Activated CD4-positive, alpha-beta T cell treated with anti-CD3 and anti-CD28 coated beads, Interleukin-2, Interleukin-6, amounts not matched to agents 100 ng/mL and 50 ng/mL, durations not matched to agents 16 hours and 8 hours (primary cell): ENCODE measurements around the gene TENT4B.
"Not testable (repeated sequence)": the region's sequence is repeated elsewhere in the genome, so short reads cannot be mapped to it uniquely, and the experiment has no call there.

ENCODE experiments used
- DNase-seq: peaks from one replicate; pipeline ENCODE4 v3.0.0-alpha.2; 2020

Gene TENT4B

DNA sequence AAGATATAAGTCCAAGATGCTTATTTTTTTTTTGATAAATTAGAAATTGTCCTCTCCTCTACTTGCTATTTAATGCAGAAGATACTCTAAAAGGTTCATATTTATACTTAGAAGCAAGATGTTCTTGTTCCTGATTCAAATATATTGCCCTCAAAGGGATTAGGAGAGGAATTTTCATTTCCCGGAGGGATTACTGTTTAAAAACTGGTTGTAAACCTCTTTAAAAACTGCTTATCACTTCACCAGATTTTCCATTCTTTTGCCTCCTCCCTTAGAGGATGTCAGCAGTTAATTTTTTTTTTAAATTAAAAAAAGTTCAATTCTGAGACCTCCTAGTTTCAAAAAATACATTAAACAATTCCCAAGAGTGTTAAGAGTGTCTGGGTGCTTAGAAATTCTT is 2.8 kb downstream of the TENT4B start:
- no peak for DNase-seq

DNA sequence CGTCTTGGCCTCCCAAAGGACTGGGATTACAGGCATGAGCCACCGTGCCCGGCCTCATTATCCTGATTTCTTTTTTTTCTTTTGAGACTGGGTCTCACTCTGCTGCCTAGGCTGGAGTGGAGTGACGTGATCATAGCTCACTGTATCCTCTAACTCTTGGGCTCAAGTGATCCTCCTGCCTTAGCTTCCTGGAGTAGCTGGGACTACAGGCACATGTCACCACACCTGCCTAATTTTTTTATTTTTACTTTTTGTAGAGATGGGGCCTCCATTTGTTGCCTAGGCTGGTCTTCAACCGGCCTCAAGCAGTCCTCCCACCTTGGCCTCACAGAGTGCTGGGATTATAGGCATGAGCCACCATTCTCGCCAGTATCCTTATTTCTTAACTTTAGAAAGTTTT is 3.5 kb downstream of the TENT4B start:
- no peak for DNase-seq

DNA sequence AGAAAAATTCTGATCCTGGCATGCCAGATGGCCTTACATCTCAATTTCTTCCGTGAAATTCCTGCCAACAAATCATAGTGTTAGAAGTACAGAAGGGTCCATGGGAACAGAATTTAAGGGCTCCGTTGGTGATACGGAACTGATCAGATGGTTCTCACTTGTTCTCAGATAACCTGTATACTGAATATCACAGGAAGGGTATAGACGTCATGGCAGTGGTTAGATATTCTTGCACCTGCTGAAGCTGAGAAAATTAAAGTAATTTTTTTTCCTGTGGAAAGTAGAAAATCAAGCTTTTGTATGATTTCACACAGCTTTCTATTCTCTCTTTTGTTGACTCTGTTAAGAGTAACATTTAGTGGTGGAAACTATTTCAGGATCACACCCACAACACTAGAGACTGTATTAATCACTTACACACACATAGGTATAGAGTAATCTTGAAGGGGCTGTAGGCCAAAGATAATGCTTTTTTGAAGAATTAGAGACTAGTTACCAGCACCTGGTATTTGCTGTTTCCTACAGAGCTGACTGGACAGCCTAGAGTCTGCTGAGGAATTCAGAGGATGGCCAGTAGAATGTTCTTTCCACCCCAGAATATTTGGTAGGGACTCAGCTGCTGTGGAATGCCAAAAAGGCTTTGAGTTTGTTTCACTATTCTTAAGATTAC is 7.5 kb downstream of the TENT4B start:
- DNase-seq: no peak

- DNase-seq: no peak
Measured at GRCh38 chr16:50161950-50162349, 8.8 kb downstream of the TENT4B start.

- no peak for DNase-seq
Measured at GRCh38 chr16:50165473-50165872, 12.4 kb downstream of the TENT4B start.

GRCh38 chr16:50166511-50167500 is 13.7 kb downstream of the TENT4B start:
- DNase-seq: peak; percentile 12

DNA sequence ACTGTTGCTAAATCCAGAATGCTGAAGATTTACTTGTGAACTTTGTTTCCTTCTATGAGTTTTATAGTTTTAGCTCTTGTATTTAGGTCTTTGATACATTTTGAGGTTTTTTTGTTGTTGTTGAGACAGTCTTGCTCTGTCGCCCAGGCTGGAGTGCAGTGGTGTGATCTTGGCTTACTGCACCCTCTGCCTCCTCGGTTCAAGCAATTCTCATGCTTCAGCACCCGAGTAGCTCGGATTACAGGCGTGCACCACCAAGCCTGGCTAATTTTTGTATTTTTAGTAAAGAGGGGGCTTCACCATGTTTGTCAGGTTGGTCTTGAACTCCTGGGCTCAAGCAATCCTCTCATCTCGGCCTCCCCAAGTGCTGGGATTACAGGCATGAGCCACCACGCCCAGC is 14.4 kb downstream of the TENT4B start:
- no peak for DNase-seq

GRCh38 chr16:50169555-50170096 is 16.5 kb downstream of the TENT4B start:
- DNase-seq: no peak

- not testable (repeated sequence) for DNase-seq
Measured at GRCh38 chr16:50171773-50172172, 18.7 kb downstream of the TENT4B start.

DNA sequence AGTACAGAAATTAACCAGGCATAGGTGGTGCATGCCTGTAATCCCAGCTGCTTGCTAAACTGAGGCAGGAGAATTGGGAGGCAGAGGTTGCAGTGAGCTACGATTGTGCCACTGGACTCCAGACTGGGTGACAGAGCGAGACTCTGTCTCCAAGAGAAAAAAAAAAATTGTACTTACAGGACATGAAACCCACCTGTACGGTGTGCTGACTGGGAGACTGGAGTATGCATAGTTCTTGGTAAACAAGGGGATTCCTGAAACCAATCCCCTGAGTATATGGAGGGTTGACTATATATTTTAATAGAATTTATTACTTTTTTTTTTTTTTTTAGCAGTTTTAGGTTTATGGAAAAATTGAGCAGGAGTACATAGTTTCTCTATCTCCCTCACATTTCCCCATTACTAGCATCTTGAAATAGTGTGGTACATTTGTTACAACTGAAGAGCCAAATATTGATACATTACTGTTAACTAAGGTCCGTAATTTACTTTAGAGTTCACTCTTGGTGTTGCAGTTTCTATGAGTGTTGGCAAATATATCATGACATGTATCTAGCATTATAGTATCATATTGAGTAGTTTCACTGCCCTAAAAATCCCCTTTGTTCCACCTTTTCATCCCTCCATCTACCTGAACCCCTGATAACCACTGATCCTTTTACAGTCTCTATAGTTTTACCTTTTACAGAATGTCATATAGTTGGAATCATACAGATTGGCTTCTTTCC is 19.3 kb downstream of the TENT4B start:
- DNase-seq: peak; percentile 14

DNA sequence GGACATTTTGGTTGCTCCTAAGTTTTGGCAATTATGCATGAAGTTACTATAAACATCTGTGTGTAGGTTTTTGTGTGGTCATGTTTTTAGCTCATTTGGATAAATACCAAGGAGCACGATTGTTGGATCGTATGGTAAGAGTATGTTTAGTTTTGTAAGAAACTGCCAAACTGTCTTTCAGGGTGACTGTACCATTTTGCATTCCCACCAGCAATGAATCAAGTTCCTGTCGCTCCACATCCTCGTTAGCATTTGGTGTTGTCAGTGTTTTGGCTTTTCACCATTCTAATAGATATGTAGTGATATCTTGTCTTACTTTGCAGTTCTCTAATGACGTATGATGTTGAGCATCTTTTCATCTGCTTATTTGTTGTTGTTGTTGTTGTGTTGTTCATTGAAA is 20.2 kb downstream of the TENT4B start:
- no peak for DNase-seq

- DNase-seq: no peak
Measured at GRCh38 chr16:50178491-50178941, 25.4 kb downstream of the TENT4B start.

- no peak for DNase-seq
Measured at GRCh38 chr16:50182441-50182840, 29.3 kb downstream of the TENT4B start.

GRCh38 chr16:50183316-50183715 is 30.2 kb downstream of the TENT4B start:
- no peak for DNase-seq

GRCh38 chr16:50185005-50185505 is 31.9 kb downstream of the TENT4B start:
- DNase-seq: no peak

GRCh38 chr16:50188619-50189136 is 35.6 kb downstream of the TENT4B start:
- DNase-seq: no peak

DNA sequence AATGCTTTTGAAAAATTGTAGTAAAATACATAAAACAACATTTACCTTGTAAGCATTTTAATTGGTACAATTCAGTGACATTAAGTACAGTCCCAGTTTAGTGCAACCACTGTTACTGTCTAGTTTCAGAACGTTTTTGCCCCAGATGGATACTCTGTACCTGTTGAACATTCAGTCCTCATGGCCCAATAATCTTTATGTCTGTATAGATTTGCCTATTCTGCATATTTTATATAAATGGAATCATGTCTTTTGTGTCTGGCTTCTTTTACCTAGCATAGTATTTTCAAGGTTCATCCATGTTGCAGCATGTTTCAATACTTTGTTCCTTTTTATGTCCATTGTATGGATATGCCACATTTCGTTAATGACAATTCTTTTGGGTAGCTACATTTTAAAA is 37.2 kb downstream of the TENT4B start:
- DNase-seq: no peak

DNA sequence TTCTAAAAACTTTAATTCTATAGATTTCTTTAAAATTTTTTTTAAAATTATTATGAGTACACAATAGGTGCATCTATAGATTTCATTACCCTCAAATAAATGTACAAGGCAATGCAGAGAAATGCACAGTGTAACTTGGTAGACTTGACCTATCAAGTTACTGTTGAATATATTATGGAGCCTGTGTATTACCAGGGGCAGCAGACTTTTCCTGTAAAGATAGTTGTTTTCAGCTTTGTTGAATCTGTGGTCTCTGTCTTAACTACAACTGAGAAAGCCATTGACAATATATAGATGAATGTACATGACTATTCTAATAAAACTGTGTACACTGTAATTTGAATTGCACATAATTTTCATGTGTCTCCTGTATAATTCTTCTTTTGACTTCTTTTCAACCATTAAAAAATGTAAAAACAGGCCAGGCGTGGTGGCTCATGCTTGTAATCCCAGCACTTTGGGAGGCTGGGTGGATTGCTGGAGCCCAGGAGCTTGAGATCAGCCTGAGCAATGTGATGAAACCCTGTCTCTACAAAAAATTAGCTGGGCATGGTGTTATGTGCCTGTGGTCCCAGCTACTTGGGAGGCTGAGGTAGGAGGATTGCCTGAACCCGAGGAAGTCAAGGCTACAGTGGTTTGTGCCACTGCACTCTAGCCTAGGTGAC is 39.4 kb downstream of the TENT4B start:
- DNase-seq: no peak

- DNase-seq: no peak
Measured at GRCh38 chr16:50193594-50193993, 40.5 kb downstream of the TENT4B start.

- DNase-seq: no peak
Measured at GRCh38 chr16:50195276-50195675, 42.2 kb downstream of the TENT4B start.

DNA sequence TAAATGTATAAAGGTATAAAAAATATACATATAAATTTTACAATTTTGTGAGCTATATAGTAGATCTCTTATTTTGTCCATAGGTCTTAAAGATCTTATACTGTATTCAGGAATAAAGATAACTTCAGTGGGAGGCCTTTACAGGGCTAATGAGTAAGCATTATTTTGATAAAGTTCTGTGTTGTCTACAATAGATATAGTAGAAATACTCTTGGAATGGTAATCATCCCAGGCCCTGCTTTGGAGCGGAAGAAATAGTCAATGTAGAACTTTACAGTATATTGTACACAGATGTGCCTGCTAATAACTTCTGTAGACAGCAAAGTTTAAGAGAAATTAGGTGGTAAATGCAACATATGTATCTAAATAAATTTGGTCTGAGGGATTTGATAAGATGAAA is 42.6 kb downstream of the TENT4B start:
- no peak for DNase-seq

- DNase-seq: no peak
Measured at GRCh38 chr16:50197582-50197981, 44.5 kb downstream of the TENT4B start.
